Activated CD8-positive, alpha-beta T cell treated with anti-CD3 and anti-CD28 coated beads for 36 hours (primary cell): ENCODE results near the gene ACRBP. TPM values are rescaled to one million over a fixed set of nuclear protein-coding genes. Genes with fewer than 3 reads are reported as not detected.

Experiments
- ATAC-seq: fragments of 200-7000 bp; cut with Tn5 transposase; one replicate; pipeline ENCODE4 v1.10.0; 2021; ENCODE audit warnings: mild to moderate bottlenecking, moderate library complexity
- CTCF ChIA-PET: fragments of 350-600 bp; sonication (Branson Sonifier 250); formaldehyde crosslinking; loops from one replicate; lab custom pipeline; 2021; ENCODE audit warnings: antibody characterized with exemption; lab: Charles Lee
- POLR2A ChIA-PET: fragments of 350-600 bp; sonication (Branson Sonifier 250); formaldehyde crosslinking; loops from one replicate; lab custom pipeline; 2021; ENCODE audit warnings: antibody characterized with exemption; lab: Charles Lee
- DNase-seq: peaks from one replicate; pipeline ENCODE4 v3.0.0-alpha.2; 2020
- H3K27ac Mint-ChIP-seq: one replicate; pipeline ENCODE4 v1.8.0; 2021; ENCODE audit warnings: mild to moderate bottlenecking, mixed read lengths
- H3K27me3 Mint-ChIP-seq: one replicate; pipeline ENCODE4 v1.8.0; 2021; ENCODE audit warnings: mixed read lengths
- H3K36me3 Mint-ChIP-seq: one replicate; pipeline ENCODE4 v1.8.0; 2021; ENCODE audit warnings: low read depth, mixed read lengths
- H3K4me1 Mint-ChIP-seq: one replicate; pipeline ENCODE4 v1.8.0; 2021; ENCODE audit warnings: low read depth, mixed read lengths
- H3K4me3 Mint-ChIP-seq: one replicate; pipeline ENCODE4 v1.8.0; 2021; ENCODE audit warnings: mild to moderate bottlenecking, moderate library complexity, mixed read lengths
- H3K9me3 Mint-ChIP-seq: one replicate; pipeline ENCODE4 v1.8.0; 2021; ENCODE audit warnings: mixed read lengths
- intact Hi-C: fragments of 100-400 bp; cut with micrococcal nuclease; formaldehyde crosslinking; loops from one replicate; pipeline ENCODE4 v1.10.0; 2022
- total RNA-seq, 2 experiments: library from RNA; stranded (reverse); gene quantifications; one replicate each; pipeline ENCODE4 v1.2.3, GENCODE V29; 2021
- TF ChIP-seq, protein P1 (sequence below): fragments of 200-600 bp; IDR thresholded peaks from one replicate; pipeline ENCODE4 v1.8.0; 2022; ENCODE audit warnings: antibody characterized with exemption, mild to moderate bottlenecking

Gene ACRBP
- total RNA-seq, 2 experiments from 2014 or later = 1.3 to 2.0 TPM

DNA sequence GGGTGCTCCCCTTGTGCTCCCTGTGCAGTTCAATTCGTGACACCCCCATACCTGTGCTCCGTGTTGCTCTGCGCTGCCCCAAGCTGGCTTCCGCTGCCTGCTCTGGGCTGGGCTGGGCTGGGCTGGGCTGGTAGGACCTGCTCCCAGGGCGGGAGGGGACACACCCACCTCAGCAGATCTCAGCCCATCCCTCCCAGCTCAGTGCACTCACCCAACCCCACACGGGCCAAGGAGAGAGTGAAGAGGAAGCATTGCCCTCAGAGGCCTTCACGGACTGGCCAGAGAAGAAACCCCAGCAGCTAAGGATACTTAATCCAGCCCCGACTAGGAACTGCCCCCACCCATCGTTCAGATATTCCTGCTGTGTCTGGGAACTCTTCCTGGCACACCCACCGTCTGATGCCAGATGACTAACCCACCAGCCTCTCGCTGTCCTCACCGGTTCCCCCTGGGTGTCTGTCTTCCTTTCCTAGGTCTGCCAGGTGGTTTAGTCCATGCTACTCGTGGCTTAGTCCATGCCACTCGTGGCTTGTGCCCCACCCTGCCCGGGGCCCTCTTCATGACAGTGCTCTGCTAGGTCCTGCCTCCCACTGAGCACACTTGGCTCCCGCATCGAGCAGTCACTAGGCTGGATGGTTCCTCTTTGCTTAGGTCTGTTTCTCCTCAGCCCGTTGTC is 11.2 kb downstream of the ACRBP start, which contains the start of gene LPAR5:
LPAR5 (minus strand) TSS at position 104 of the 676 bp plus-strand sequence. CDS start 14,711 bp downstream, outside the sequence.
- CTCF ChIA-PET = interaction anchor here (0.7 to 2.2 kb wide), 7 partner anchors 9 to 236 kb away, joined by 3 to 9 read pairs (median 3); no protein-coding TSS in a partner anchor
- DNase-seq = peak; percentile 72
- Mint-ChIP-seq H3K4me1 (peaks cover 48% of the 10 kb centered on the region), H3K27me3 (no peaks in the 10 kb centered on the region), H3K4me3 (peak within 1 kb of the TSS; percentile 74), H3K9me3 (no peaks in the 10 kb centered on the region), H3K27ac (peak within 1 kb of the TSS; percentile 96), H3K36me3 (peaks cover 2% of the 10 kb centered on the region)
- peak; percentile 63 for ATAC-seq
- TF ChIP-seq, protein P1, sequence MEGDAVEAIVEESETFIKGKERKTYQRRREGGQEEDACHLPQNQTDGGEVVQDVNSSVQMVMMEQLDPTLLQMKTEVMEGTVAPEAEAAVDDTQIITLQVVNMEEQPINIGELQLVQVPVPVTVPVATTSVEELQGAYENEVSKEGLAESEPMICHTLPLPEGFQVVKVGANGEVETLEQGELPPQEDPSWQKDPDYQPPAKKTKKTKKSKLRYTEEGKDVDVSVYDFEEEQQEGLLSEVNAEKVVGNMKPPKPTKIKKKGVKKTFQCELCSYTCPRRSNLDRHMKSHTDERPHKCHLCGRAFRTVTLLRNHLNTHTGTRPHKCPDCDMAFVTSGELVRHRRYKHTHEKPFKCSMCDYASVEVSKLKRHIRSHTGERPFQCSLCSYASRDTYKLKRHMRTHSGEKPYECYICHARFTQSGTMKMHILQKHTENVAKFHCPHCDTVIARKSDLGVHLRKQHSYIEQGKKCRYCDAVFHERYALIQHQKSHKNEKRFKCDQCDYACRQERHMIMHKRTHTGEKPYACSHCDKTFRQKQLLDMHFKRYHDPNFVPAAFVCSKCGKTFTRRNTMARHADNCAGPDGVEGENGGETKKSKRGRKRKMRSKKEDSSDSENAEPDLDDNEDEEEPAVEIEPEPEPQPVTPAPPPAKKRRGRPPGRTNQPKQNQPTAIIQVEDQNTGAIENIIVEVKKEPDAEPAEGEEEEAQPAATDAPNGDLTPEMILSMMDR = no peak
- intact Hi-C loops = no loop called here
- POLR2A ChIA-PET = interaction anchor here (0.9 to 3.1 kb wide), 10 partner anchors 8 to 143 kb away, joined by 3 to 15 read pairs (median 6); partner anchors contain the start of genes CHD4 and MRPL51

DNA sequence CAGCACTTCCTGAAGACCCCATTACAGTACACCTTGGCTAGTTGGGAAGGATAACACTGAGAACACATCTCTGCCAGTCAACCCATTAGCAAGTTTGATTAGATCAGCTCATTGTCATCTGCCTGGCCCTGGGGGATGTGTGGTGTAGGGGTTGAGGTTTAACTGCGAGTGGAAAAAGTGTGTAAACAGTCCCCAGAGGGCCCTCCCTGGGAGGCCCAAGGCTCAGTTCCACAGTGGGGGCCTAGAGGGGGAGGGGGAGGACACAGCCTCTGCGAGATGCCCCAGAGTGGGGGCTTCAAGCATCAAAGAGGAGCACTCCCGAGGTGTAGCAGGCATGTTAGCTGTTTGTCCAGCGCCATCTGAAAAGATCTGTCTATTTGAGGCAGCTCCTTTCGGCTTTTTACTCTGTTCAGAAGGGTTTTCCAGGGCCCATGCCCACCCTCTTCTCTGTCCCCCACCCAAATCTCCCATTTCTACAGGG is 11.8 kb downstream of the ACRBP start:
- ATAC-seq (peak; percentile 79), DNase-seq (peak; percentile 88)
- Mint-ChIP-seq H3K36me3 (peaks cover 2% of the 10 kb centered on the region), H3K27me3 (no peaks in the 10 kb centered on the region), H3K27ac (peak overlapping the region; percentile 96), H3K9me3 (no peaks in the 10 kb centered on the region), H3K4me1 (peaks cover 54% of the 10 kb centered on the region), H3K4me3 (peak overlapping the region; percentile 74)
- intact Hi-C loops = no loop called here
- ChIA-PET POLR2A (interaction anchor here (0.7 to 3.1 kb wide), 12 partner anchors 8 to 142 kb away, joined by 3 to 15 read pairs (median 4); partner anchors contain the start of genes CHD4 and MRPL51), CTCF (interaction anchor here (0.7 to 2.2 kb wide), 7 partner anchors 9 to 237 kb away, joined by 3 to 9 read pairs (median 3); no protein-coding TSS in a partner anchor)
- TF ChIP-seq, protein P1 = no peak

DNA sequence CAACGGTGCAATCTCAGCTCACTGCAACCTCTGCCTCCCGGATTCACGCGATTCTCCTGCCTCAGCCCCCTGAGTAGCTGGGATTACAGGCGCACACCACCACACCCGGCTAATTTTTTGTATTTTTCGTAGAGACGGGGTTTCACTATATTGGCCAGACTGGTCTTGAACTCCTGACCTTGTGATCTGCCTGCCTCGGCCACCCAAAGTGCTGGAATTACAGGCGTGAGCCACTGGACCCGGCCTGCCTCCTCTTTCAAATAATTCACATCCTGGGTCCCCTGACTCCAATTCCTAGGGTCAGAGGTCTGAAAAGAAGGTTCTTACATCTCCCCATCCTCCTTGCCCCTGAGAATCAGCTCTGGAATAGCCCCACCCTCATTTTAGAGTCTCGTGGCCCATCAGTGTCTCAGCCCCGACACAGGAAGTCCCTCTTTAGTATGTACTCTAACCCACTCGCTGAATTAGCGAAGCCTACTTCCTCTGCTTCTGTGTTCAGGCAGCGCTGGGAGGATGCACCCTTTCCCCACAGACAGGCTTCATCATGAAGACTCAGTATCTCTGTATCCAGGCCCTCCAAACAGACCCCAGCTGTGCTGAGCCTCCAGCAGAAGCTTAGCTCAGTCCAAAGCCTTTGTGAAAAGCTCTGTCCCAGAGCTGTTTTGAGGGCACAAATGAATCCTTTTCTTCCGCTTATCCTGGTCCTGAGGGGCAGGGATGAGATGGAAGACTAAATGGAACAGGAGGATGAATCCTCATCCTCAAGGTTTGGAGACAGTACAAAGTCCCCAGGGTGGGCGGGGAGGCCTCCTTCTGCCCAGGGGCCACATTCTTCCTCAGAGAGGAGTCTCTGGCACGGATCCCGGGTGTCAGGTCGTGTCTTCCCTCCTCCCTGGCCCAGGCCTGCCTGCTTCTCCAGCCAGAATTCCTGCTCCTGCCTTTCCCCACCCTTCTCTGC is 14.9 kb downstream of the ACRBP start:
- CTCF ChIA-PET = interaction anchor here (0.9 to 6.0 kb wide), 9 partner anchors 9 to 133 kb away, joined by 3 to 41 read pairs (median 4); partner anchors contain the start of genes PTMS and ZNF384
- DNase-seq (peak; percentile 78), ATAC-seq (peak; percentile 57)
- no peaks in the 10 kb centered on the region for H3K9me3 Mint-ChIP-seq
- POLR2A ChIA-PET = interaction anchor here (0.6 to 3.3 kb wide), 17 partner anchors 11 to 181 kb away, joined by 3 to 18 read pairs (median 4); partner anchors contain the start of genes GAPDH and TAPBPL
- peaks cover 64% of the 10 kb centered on the region for H3K4me1 Mint-ChIP-seq
- peaks cover 4% of the 10 kb centered on the region for H3K36me3 Mint-ChIP-seq
- H3K27me3 Mint-ChIP-seq = no peaks in the 10 kb centered on the region
- peak overlapping the region; percentile 78 for H3K4me3 Mint-ChIP-seq
- TF ChIP-seq, protein P1 = no peak
- H3K27ac Mint-ChIP-seq = peak overlapping the region; percentile 100
- intact Hi-C loops = no loop called here

DNA sequence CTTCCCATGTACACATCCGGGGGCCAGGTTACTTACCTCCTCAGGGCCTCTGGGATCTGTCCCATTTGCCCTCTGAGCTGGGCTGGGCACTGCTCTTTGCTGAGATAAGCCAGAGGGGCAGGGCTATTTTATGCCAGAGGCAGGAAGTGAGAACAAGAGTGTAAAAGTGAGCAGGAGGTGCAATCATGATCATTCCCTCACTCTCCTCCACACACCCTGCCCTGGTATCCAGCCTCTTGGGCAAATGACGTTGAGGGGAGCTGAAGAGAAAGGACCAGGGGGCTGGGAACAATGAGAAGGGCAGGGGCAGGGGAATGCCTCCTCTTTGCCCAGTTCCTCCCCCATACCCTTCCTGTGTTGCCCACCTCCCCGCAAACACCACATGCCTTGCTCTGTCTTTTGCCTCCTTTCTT is 15.7 kb downstream of the ACRBP start:
- no peaks in the 10 kb centered on the region for H3K9me3 Mint-ChIP-seq
- POLR2A ChIA-PET = interaction anchor here (0.6 to 3.3 kb wide), 15 partner anchors 8 to 180 kb away, joined by 3 to 18 read pairs (median 5); partner anchors contain the start of genes GAPDH and TAPBPL
- no peaks in the 10 kb centered on the region for H3K27me3 Mint-ChIP-seq
- TF ChIP-seq, protein P1 = no peak
- intact Hi-C loops = no loop called here
- peaks cover 4% of the 10 kb centered on the region for H3K36me3 Mint-ChIP-seq
- H3K27ac Mint-ChIP-seq = peak overlapping the region; percentile 100
- H3K4me1 Mint-ChIP-seq = peaks cover 68% of the 10 kb centered on the region
- DNase-seq (peak; percentile 42), ATAC-seq (peak; percentile 28)
- CTCF ChIA-PET = interaction anchor here (0.9 to 6.0 kb wide), 6 partner anchors 11 to 134 kb away, joined by 3 to 41 read pairs (median 6); partner anchors contain the start of gene PTMS
- peak overlapping the region; percentile 78 for H3K4me3 Mint-ChIP-seq
